Measurements from ENCODE around the gene PLB1.

PLB1 gene

DNA sequence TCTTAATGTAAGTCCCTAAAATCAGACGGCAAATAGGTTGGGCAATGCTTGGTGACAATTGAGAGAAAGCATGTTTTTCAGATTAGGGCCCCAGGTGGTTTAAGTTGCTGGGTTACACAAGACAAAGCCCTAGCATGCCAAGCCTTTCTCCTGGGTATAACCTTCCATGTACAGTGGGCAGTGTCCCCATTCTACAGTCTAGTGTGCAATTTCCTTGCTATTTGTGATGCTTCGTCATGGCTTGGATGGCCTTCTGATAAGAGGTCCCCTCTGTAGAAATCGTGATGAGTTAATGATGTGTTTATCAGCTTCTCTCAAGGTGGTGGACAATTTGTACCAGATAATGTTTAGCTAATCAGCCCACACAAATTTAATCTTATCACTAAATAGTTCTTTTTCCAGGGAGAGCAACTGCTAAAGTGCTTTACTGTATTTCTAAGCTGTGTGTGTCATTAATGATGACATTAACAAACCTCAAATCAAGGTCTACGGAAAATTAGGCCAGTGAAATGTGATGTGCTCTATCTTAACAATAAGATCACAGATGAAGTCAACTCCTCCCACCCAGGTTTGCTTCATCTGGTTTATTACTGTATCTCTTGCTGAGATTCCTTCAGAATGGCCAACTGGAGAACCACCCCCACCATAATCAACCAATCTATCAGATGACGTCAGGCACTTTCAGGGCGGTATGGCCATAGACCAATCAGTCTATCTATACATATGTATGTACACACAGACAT lies 61.7 kb downstream of the PLB1 start:
- no peak overlapping the region for H3K27ac ChIP-seq
- no peak for TF ChIP-seq ZFX (IDR thresholded peaks at IDR 0.05)
- TF ChIP-seq, protein P1, sequence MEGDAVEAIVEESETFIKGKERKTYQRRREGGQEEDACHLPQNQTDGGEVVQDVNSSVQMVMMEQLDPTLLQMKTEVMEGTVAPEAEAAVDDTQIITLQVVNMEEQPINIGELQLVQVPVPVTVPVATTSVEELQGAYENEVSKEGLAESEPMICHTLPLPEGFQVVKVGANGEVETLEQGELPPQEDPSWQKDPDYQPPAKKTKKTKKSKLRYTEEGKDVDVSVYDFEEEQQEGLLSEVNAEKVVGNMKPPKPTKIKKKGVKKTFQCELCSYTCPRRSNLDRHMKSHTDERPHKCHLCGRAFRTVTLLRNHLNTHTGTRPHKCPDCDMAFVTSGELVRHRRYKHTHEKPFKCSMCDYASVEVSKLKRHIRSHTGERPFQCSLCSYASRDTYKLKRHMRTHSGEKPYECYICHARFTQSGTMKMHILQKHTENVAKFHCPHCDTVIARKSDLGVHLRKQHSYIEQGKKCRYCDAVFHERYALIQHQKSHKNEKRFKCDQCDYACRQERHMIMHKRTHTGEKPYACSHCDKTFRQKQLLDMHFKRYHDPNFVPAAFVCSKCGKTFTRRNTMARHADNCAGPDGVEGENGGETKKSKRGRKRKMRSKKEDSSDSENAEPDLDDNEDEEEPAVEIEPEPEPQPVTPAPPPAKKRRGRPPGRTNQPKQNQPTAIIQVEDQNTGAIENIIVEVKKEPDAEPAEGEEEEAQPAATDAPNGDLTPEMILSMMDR (conservative IDR thresholded peaks at IDR 0.05): no peak

DNA sequence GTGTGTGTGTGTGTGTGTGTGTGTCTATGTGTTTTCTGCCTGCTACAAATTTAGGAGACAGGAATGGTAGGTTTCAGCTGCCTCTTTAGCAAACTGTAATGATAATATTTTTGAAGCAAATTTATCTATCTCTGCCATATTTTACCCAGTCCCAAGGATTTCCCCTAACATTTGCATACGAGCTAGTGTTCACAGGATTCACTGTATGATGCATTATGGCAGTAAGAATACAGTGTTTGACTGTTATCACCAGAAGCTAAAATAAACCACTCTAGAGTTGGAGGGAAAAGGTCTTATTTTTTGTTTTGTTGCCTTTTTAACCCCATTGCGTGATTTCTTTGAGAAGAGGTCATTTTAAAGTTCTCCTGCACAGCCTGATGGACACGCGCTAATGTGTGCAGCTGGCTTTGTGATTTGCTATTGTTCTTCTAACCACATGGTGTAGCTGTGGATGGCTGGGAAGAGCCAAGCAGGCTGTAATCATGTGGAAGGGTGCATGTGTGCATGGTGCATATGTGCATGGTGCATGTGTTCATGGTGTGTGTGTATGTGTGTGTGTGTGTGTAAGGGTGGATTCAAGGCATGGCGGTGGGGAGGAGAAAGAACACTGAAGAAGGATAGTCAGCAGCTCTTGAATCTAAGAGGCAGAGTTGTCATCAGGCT lies 62.4 kb downstream of the PLB1 start:
- no peak overlapping the region for H3K27ac ChIP-seq
- no peak for TF ChIP-seq ZFX (IDR thresholded peaks at IDR 0.05)
- TF ChIP-seq, protein P1 (conservative IDR thresholded peaks at IDR 0.05): no peak

- no peak for TF ChIP-seq ZFX (IDR thresholded peaks at IDR 0.05)
- TF ChIP-seq, protein P1 (conservative IDR thresholded peaks at IDR 0.05): no peak
- H3K27ac ChIP-seq: no peak overlapping the region
Observed at GRCh38 chr2:28558918-28559317, 63.1 kb downstream of the PLB1 start.

- no peak for TF ChIP-seq ZFX (IDR thresholded peaks at IDR 0.05)
- TF ChIP-seq, protein P1 (conservative IDR thresholded peaks at IDR 0.05): no peak
- H3K27ac ChIP-seq: no peak overlapping the region
Observed at GRCh38 chr2:28563869-28564268, 68.0 kb downstream of the PLB1 start.

GRCh38 chr2:28564346-28564745 lies 68.5 kb downstream of the PLB1 start:
- no peak for TF ChIP-seq ZFX (IDR thresholded peaks at IDR 0.05)
- TF ChIP-seq, protein P1 (conservative IDR thresholded peaks at IDR 0.05): no peak

GRCh38 chr2:28565033-28565432 lies 69.2 kb downstream of the PLB1 start:
- TF ChIP-seq, protein P1 (conservative IDR thresholded peaks at IDR 0.05): no peak
- TF ChIP-seq ZFX (IDR thresholded peaks at IDR 0.05): no peak
- no peak overlapping the region for H3K27ac ChIP-seq

More at GRCh38 chr2:28564346-28564745, 68.5 kb downstream of the PLB1 start:
- no peak overlapping the region for H3K27ac ChIP-seq

GRCh38 chr2:28565720-28566295 lies 69.9 kb downstream of the PLB1 start:
- H3K27ac ChIP-seq: no peak overlapping the region
- no peak for TF ChIP-seq ZFX (IDR thresholded peaks at IDR 0.05)
- TF ChIP-seq, protein P1 (conservative IDR thresholded peaks at IDR 0.05): no peak
